ENCODE data around the gene ZC2HC1C. TPM values are rescaled to one million over a fixed set of nuclear protein-coding genes. Genes with fewer than 3 reads are reported as not detected.

ZC2HC1C gene
- total and polyA plus RNA-seq, 2 donors (not counting 1 experiment from before 2014, with no cell fraction given), result 0.90 to 1.8 TPM

DNA sequence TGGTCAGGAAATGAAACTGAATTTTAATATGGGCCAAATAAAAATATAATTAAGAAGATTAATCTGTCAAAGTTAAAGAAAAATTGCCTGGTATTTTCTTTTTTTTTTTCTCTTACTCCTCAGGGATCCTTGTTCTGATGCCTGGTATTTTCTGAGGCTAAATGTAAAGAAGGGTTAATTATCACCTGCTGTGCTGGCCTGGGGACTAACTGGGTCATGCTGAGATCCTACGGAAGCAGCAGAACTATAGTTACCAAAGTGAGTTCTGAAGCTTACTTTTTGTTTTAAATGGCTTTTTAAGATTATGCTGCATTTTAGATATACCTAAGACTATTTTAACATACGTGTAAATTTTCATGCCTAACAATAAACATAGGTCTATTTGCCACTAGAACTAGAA lies 23.3 kb downstream of the ZC2HC1C start:
- Histone ChIP-seq H3K4me2 (ENCODE audit: extremely low read depth, insufficient read depth, low read length) (no peak overlapping the region), H3K27ac (ENCODE audit: insufficient read depth, low read length) (no peak overlapping the region), H4K20me1 (ENCODE audit: control insufficient read depth, extremely low read depth, insufficient read depth, low read length) (no peaks in the 10 kb centered on the region), H3K4me3 (replicated peaks in 1 of 4; ENCODE audit: control extremely low read depth in 1 of 4, insufficient read depth in 1 of 4, low read depth in 3 of 4, low read length in 4 of 4) (no peak overlapping the region), H3K9me3 (ENCODE audit: control insufficient read depth, insufficient read depth, low read depth, low read length) (no peaks in the 10 kb centered on the region), H2AFZ (ENCODE audit: low read length) (no peak overlapping the region), H3K36me3 (ENCODE audit: control insufficient read depth, insufficient read depth, low read length) (no peaks in the 10 kb centered on the region), H3K4me1 (ENCODE audit: control insufficient read depth, extremely low read depth, insufficient read depth, low read length) (no peaks in the 10 kb centered on the region), H3K79me2 (ENCODE audit: control insufficient read depth, insufficient read depth, low read length) (no peaks in the 10 kb centered on the region), H3K9ac (ENCODE audit: insufficient read depth, low read length) (no peak overlapping the region), H3K27me3 (ENCODE audit: control insufficient read depth, insufficient read depth, low read length) (no peaks in the 10 kb centered on the region)
- DNase-seq (ENCODE audit: low read depth in 2 of 2), result no peak
- no peak for TF ChIP-seq EZH2 (IDR thresholded peaks at IDR 0.05; ENCODE audit: low read length, missing control alignments)
- no peak for TF ChIP-seq CTCF (conservative IDR thresholded peaks at IDR 0.05 in 1 of 2, IDR thresholded peaks at IDR 0.05 in 1 of 2; ENCODE audit: low read depth in 1 of 2, low read length in 2 of 2)

GRCh38 chr14:75094896-75095295 lies 25.5 kb downstream of the ZC2HC1C start:
- Histone ChIP-seq H3K36me3 (ENCODE audit: control insufficient read depth, insufficient read depth, low read length) (no peaks in the 10 kb centered on the region), H4K20me1 (ENCODE audit: control insufficient read depth, extremely low read depth, insufficient read depth, low read length) (no peaks in the 10 kb centered on the region), H3K4me2 (ENCODE audit: extremely low read depth, insufficient read depth, low read length) (no peak overlapping the region), H2AFZ (ENCODE audit: low read length) (no peak overlapping the region), H3K27me3 (ENCODE audit: control insufficient read depth, insufficient read depth, low read length) (no peaks in the 10 kb centered on the region), H3K9ac (ENCODE audit: insufficient read depth, low read length) (no peak overlapping the region), H3K27ac (ENCODE audit: insufficient read depth, low read length) (no peak overlapping the region), H3K4me3 (replicated peaks in 1 of 4; ENCODE audit: control extremely low read depth in 1 of 4, insufficient read depth in 1 of 4, low read depth in 3 of 4, low read length in 4 of 4) (no peak overlapping the region), H3K79me2 (ENCODE audit: control insufficient read depth, insufficient read depth, low read length) (no peaks in the 10 kb centered on the region), H3K4me1 (ENCODE audit: control insufficient read depth, extremely low read depth, insufficient read depth, low read length) (no peaks in the 10 kb centered on the region), H3K9me3 (ENCODE audit: control insufficient read depth, insufficient read depth, low read depth, low read length) (no peaks in the 10 kb centered on the region)
- no peak for TF ChIP-seq CTCF (conservative IDR thresholded peaks at IDR 0.05 in 1 of 2, IDR thresholded peaks at IDR 0.05 in 1 of 2; ENCODE audit: low read depth in 1 of 2, low read length in 2 of 2)
- no peak for TF ChIP-seq EZH2 (IDR thresholded peaks at IDR 0.05; ENCODE audit: low read length, missing control alignments)
- no peak for DNase-seq (ENCODE audit: low read depth in 2 of 2)

DNA sequence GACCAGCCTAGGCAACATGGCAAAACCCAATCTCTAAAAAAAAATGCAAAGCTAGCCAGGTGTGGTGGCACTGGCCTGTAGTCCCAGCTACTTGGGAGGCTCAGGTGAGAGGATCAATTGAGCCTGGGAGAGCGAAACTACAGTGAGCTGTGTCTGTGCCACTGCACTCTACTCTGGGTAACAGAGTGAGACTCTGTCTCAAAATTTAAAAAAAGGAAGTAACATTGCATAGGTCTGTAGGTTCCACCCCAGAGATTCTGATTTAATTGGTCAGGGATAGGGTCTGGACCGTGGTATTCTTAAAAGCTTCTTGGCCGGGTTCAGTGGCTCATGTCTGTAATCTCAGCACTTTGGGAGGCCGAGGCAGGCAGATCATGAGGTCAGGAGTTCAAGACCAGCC lies 26.2 kb downstream of the ZC2HC1C start:
- Histone ChIP-seq H3K9ac (ENCODE audit: insufficient read depth, low read length) (no peak overlapping the region), H3K79me2 (ENCODE audit: control insufficient read depth, insufficient read depth, low read length) (no peaks in the 10 kb centered on the region), H3K4me1 (ENCODE audit: control insufficient read depth, extremely low read depth, insufficient read depth, low read length) (no peaks in the 10 kb centered on the region), H3K4me2 (ENCODE audit: extremely low read depth, insufficient read depth, low read length) (no peak overlapping the region), H3K9me3 (ENCODE audit: control insufficient read depth, insufficient read depth, low read depth, low read length) (no peaks in the 10 kb centered on the region), H3K36me3 (ENCODE audit: control insufficient read depth, insufficient read depth, low read length) (no peaks in the 10 kb centered on the region), H3K4me3 (replicated peaks in 1 of 4; ENCODE audit: control extremely low read depth in 1 of 4, insufficient read depth in 1 of 4, low read depth in 3 of 4, low read length in 4 of 4) (no peak overlapping the region), H4K20me1 (ENCODE audit: control insufficient read depth, extremely low read depth, insufficient read depth, low read length) (no peaks in the 10 kb centered on the region), H3K27ac (ENCODE audit: insufficient read depth, low read length) (no peak overlapping the region), H3K27me3 (ENCODE audit: control insufficient read depth, insufficient read depth, low read length) (no peaks in the 10 kb centered on the region), H2AFZ (ENCODE audit: low read length) (no peak overlapping the region)
- no peak for TF ChIP-seq CTCF (conservative IDR thresholded peaks at IDR 0.05 in 1 of 2, IDR thresholded peaks at IDR 0.05 in 1 of 2; ENCODE audit: low read depth in 1 of 2, low read length in 2 of 2)
- TF ChIP-seq EZH2 (IDR thresholded peaks at IDR 0.05; ENCODE audit: low read length, missing control alignments), result no peak
- no peak for DNase-seq (ENCODE audit: low read depth in 2 of 2)
